ENCODE measurements around the gene SLC16A10.
"Not testable (repeated sequence)": the region's sequence is repeated elsewhere in the genome, so short reads cannot be mapped to it uniquely, and the experiment has no call there.

Gene SLC16A10

GRCh38 chr6:111187874-111188273 is 100.6 kb downstream of the SLC16A10 start:
- DNase-seq = no peak

- DNase-seq = not testable (repeated sequence)
Measured at GRCh38 chr6:111189666-111190210, 102.4 kb downstream of the SLC16A10 start.

- no peak for DNase-seq
Measured at GRCh38 chr6:111190637-111191036, 103.3 kb downstream of the SLC16A10 start.

- DNase-seq = not testable (repeated sequence)
Measured at GRCh38 chr6:111191136-111191535, 103.8 kb downstream of the SLC16A10 start.

GRCh38 chr6:111192911-111193555 is 105.7 kb downstream of the SLC16A10 start:
- peak in 1 of 3 experiments; percentile 24 for DNase-seq

GRCh38 chr6:111195656-111196055 is 108.4 kb downstream of the SLC16A10 start:
- no peak for DNase-seq

GRCh38 chr6:111198841-111199240 is 111.5 kb downstream of the SLC16A10 start:
- no peak for DNase-seq

- DNase-seq = no peak
Measured at GRCh38 chr6:111199935-111200334, 112.6 kb downstream of the SLC16A10 start.

GRCh38 chr6:111200350-111201243 is 113.3 kb downstream of the SLC16A10 start:
- no peak for DNase-seq

GRCh38 chr6:111201244-111201554 is 113.9 kb downstream of the SLC16A10 start:
- DNase-seq = no peak

- peak in 1 of 3 experiments; percentile 6 for DNase-seq
Measured at GRCh38 chr6:111201764-111202163, 114.5 kb downstream of the SLC16A10 start.

GRCh38 chr6:111203539-111203938 is 116.2 kb downstream of the SLC16A10 start:
- DNase-seq = not testable (repeated sequence)

GRCh38 chr6:111204305-111204704 is 117.0 kb downstream of the SLC16A10 start:
- no peak for DNase-seq

GRCh38 chr6:111204881-111205280 is 117.6 kb downstream of the SLC16A10 start:
- no peak for DNase-seq

- DNase-seq = no peak
Measured at GRCh38 chr6:111205502-111205901, 118.2 kb downstream of the SLC16A10 start.

- peak in 1 of 3 experiments; percentile 13 for DNase-seq
Measured at GRCh38 chr6:111207141-111207858, 120.0 kb downstream of the SLC16A10 start.

GRCh38 chr6:111208933-111209332 is 121.6 kb downstream of the SLC16A10 start:
- no peak for DNase-seq

- DNase-seq = peak; percentile 39 to 81 (median 68)
Measured at GRCh38 chr6:111210194-111210728, 123.0 kb downstream of the SLC16A10 start.

- no peak for DNase-seq
Measured at GRCh38 chr6:111211411-111212030, 124.2 kb downstream of the SLC16A10 start.

GRCh38 chr6:111212625-111213024 is 125.3 kb downstream of the SLC16A10 start:
- no peak for DNase-seq

GRCh38 chr6:111215131-111215530 is 127.8 kb downstream of the SLC16A10 start:
- DNase-seq = no peak

GRCh38 chr6:111219785-111220184 is 132.5 kb downstream of the SLC16A10 start:
- DNase-seq = no peak

Measured in NCI-H1417 (cell line).